ENCODE measurements around the gene TSNAX. TPM values are rescaled to one million over a fixed set of nuclear protein-coding genes. Genes with fewer than 3 reads are reported as not detected.
"Not testable (repeated sequence)": the region's sequence is repeated elsewhere in the genome, so short reads cannot be mapped to it uniquely, and the experiment has no call there.

TSNAX gene
- total RNA-seq, 1 experiment from 2014 or later: 26.8 TPM

- H3K9me3 ChIP-seq: peaks cover 11% of the 10 kb centered on the region
- H3K27me3 ChIP-seq: no peaks in the 10 kb centered on the region; the same call in 1 of the 2 replicates
- no peak overlapping the region for H3K4me3 ChIP-seq
- DNase-seq: no peak
- peaks cover 44% of the 10 kb centered on the region for H3K36me3 ChIP-seq
Measured at GRCh38 chr1:231544943-231545592, 16.6 kb downstream of the TSNAX start.

- DNase-seq: no peak
- peaks cover 32% of the 10 kb centered on the region for H3K36me3 ChIP-seq
- no peaks in the 10 kb centered on the region for H3K9me3 ChIP-seq
- H3K27me3 ChIP-seq: no peaks in the 10 kb centered on the region; the same call in 1 of the 2 replicates
- no peak overlapping the region for H3K4me3 ChIP-seq
Measured at GRCh38 chr1:231546693-231547092, 18.2 kb downstream of the TSNAX start.

- DNase-seq: no peak
- no peak overlapping the region for H3K4me3 ChIP-seq
- no peaks in the 10 kb centered on the region; the same call in 1 of the 2 replicates for H3K27me3 ChIP-seq
- peaks cover 11% of the 10 kb centered on the region for H3K36me3 ChIP-seq
- H3K9me3 ChIP-seq: no peaks in the 10 kb centered on the region
Measured at GRCh38 chr1:231549733-231550447, 21.4 kb downstream of the TSNAX start.

- no peak for DNase-seq
- H3K36me3 ChIP-seq: peaks cover 11% of the 10 kb centered on the region
- H3K4me3 ChIP-seq: no peak overlapping the region
- H3K27me3 ChIP-seq: no peaks in the 10 kb centered on the region; the same call in 1 of the 2 replicates
- no peaks in the 10 kb centered on the region for H3K9me3 ChIP-seq
Measured at GRCh38 chr1:231550448-231550781, 21.9 kb downstream of the TSNAX start.

- Histone ChIP-seq H3K9me3 (no peaks in the 10 kb centered on the region), H3K4me3 (no peak overlapping the region), H3K27me3 (no peaks in the 10 kb centered on the region; the same call in 1 of the 2 replicates), H3K36me3 (peaks cover 11% of the 10 kb centered on the region)
- no peak for DNase-seq
Measured at GRCh38 chr1:231553320-231553719, 24.9 kb downstream of the TSNAX start.

- Histone ChIP-seq H3K4me3 (no peak overlapping the region), H3K9me3 (no peaks in the 10 kb centered on the region), H3K27me3 (no peaks in the 10 kb centered on the region), H3K36me3 (peaks cover 11% of the 10 kb centered on the region)
- no peak for DNase-seq
Measured at GRCh38 chr1:231554969-231555368, 26.5 kb downstream of the TSNAX start.

GRCh38 chr1:231557411-231557810, 28.9 kb downstream of the TSNAX start:
- no peaks in the 10 kb centered on the region for H3K27me3 ChIP-seq
- no peaks in the 10 kb centered on the region for H3K9me3 ChIP-seq
- no peak for DNase-seq
- H3K4me3 ChIP-seq: no peak overlapping the region
- peaks cover 9% of the 10 kb centered on the region; the same call in 1 of the 2 replicates for H3K36me3 ChIP-seq

- Histone ChIP-seq H3K9me3 (no peaks in the 10 kb centered on the region), H3K36me3 (peaks cover 11% of the 10 kb centered on the region), H3K27me3 (no peaks in the 10 kb centered on the region), H3K4me3 (no peak overlapping the region)
- peak; percentile 4 for DNase-seq
Measured at GRCh38 chr1:231557898-231558707, 29.6 kb downstream of the TSNAX start.

- Histone ChIP-seq H3K36me3 (peaks cover 17% of the 10 kb centered on the region), H3K27me3 (no peaks in the 10 kb centered on the region), H3K4me3 (no peak overlapping the region), H3K9me3 (no peaks in the 10 kb centered on the region)
- DNase-seq: no peak
Measured at GRCh38 chr1:231558708-231559185, 30.3 kb downstream of the TSNAX start.

GRCh38 chr1:231561647-231562383, 33.3 kb downstream of the TSNAX start:
- H3K36me3 ChIP-seq: peaks cover 27% of the 10 kb centered on the region
- H3K4me3 ChIP-seq: no peak overlapping the region
- H3K9me3 ChIP-seq: no peaks in the 10 kb centered on the region
- no peaks in the 10 kb centered on the region for H3K27me3 ChIP-seq
- no peak for DNase-seq

- H3K9me3 ChIP-seq: no peaks in the 10 kb centered on the region
- H3K4me3 ChIP-seq: no peak overlapping the region
- H3K27me3 ChIP-seq: no peaks in the 10 kb centered on the region
- no peak for DNase-seq
- peaks cover 35% of the 10 kb centered on the region for H3K36me3 ChIP-seq
Measured at GRCh38 chr1:231563247-231563646, 34.8 kb downstream of the TSNAX start.

- Histone ChIP-seq H3K9me3 (no peaks in the 10 kb centered on the region), H3K4me3 (no peak overlapping the region), H3K36me3 (peaks cover 35% of the 10 kb centered on the region), H3K27me3 (no peaks in the 10 kb centered on the region)
- DNase-seq: no peak
Measured at GRCh38 chr1:231564373-231564772, 35.9 kb downstream of the TSNAX start.

GRCh38 chr1:231566496-231566895, 38.0 kb downstream of the TSNAX start:
- Histone ChIP-seq H3K4me3 (no peak overlapping the region), H3K9me3 (no peaks in the 10 kb centered on the region), H3K27me3 (no peaks in the 10 kb centered on the region), H3K36me3 (peaks cover 35% of the 10 kb centered on the region)
- DNase-seq: no peak

GRCh38 chr1:231570262-231570661, 41.8 kb downstream of the TSNAX start:
- H3K9me3 ChIP-seq, DNase-seq, H3K27me3 ChIP-seq, H3K4me3 ChIP-seq: not testable (repeated sequence)
- peaks cover 13% of the 10 kb centered on the region for H3K36me3 ChIP-seq

- H3K36me3 ChIP-seq: peaks cover 8% of the 10 kb centered on the region
- H3K9me3 ChIP-seq: no peaks in the 10 kb centered on the region
- H3K4me3 ChIP-seq: no peak overlapping the region
- no peaks in the 10 kb centered on the region for H3K27me3 ChIP-seq
- no peak for DNase-seq
Measured at GRCh38 chr1:231571904-231572303, 43.4 kb downstream of the TSNAX start.

GRCh38 chr1:231575472-231575871, 47.0 kb downstream of the TSNAX start:
- H3K27me3 ChIP-seq: no peaks in the 10 kb centered on the region
- no peaks in the 10 kb centered on the region for H3K36me3 ChIP-seq
- H3K9me3 ChIP-seq: no peaks in the 10 kb centered on the region
- no peak for DNase-seq
- no peak overlapping the region for H3K4me3 ChIP-seq

Measured in MG63 (cell line).